Mucosa of descending colon (tissue), 3 donors: Measurements from ENCODE around the gene ITGA2B. TPM values are rescaled to one million over a fixed set of nuclear protein-coding genes. Genes with fewer than 3 reads are reported as not detected.
"Not testable (repeated sequence)": the region's sequence is repeated elsewhere in the genome, so short reads cannot be mapped to it uniquely, and the experiment has no call there.

ENCODE experiments used
- ATAC-seq: fragments of 200-7000 bp; cut with Tn5 transposase; one replicate; pipeline ENCODE4 v1.9.1; 2020; ENCODE audit warnings: mild to moderate bottlenecking, moderate library complexity
- DNase-seq, 3 donors: peaks; one replicate each; pipeline ENCODE4 v3.0.0-alpha.2; 2020
- H3K36me3 ChIP-seq: fragments of 200-600 bp; one replicate; pipeline ENCODE4 v1.8.0; 2021; ENCODE audit warnings: low read depth, mild to moderate bottlenecking
- H3K4me1 ChIP-seq: fragments of 200-600 bp; one replicate; pipeline ENCODE4 v1.8.0; 2021; ENCODE audit warnings: low read depth, mild to moderate bottlenecking
- H3K4me3 ChIP-seq: fragments of 200-600 bp; one replicate; pipeline ENCODE4 v1.8.0; 2021; ENCODE audit warnings: mild to moderate bottlenecking
- H3K9me3 ChIP-seq: fragments of 200-600 bp; one replicate; pipeline ENCODE4 v1.8.0; 2021; ENCODE audit warnings: mild to moderate bottlenecking
- intact Hi-C, 2 donors: fragments of 100-400 bp; cut with DNase I in 1 of 2; cut with micrococcal nuclease in 1 of 2; formaldehyde crosslinking; loops; one replicate each; pipeline versions ENCODE4 v1.11.0 to v1.11.1; 2022; cut with DNase I, micrococcal nuclease
- total RNA-seq, 3 donors: library from RNA; stranded (reverse); fragmentation: NEBNext Ultra II Directional in 2 of 3; extraction: Animal tissue kit (Norgen Biotek cat#: 25700) in 2 of 3; gene quantifications; one replicate each; pipeline versions ENCODE4 v1.2.1 to v1.2.4, GENCODE V29; 2021 to 2023
- TF ChIP-seq, protein P1 (sequence below): fragments of 200-600 bp; IDR thresholded peaks from one replicate; pipeline ENCODE4 v1.8.0; 2022; ENCODE audit warnings: antibody characterized with exemption, mild to moderate bottlenecking
- donor health status: DM: no; HTN: no; CAD: no; lungs with moderate emphysema.
- donor health status: DM: no; HTN: no; CAD: no.
- donor health status: DM: no; HTN: yes; CAD: no.

ITGA2B gene
- total RNA-seq, 3 donors from 2014 or later: 0.26 to 0.79 (median 0.41) TPM

DNA sequence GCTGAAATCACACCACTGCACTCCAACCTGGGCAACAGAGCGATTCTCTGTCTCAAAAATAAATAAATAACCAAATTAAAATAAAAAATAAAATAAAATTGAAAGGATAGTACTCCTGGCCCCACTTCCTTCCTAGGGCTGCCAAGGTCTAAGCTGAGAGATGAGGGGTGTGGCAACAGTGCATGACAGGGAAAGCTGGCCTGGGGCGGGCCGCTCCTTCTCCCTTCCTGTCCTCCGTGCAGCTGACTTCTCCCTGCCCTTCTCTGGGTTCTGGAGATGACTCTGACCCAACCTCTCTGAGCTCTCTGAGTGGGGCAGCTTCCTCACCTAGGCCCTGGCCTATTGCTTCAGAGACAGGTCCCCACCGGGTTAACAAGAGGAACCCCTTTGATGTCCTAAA, 56.1 kb downstream of the ITGA2B start:
- peak in 1 of 3 donors; percentile 59 for DNase-seq
- TF ChIP-seq, protein P1, sequence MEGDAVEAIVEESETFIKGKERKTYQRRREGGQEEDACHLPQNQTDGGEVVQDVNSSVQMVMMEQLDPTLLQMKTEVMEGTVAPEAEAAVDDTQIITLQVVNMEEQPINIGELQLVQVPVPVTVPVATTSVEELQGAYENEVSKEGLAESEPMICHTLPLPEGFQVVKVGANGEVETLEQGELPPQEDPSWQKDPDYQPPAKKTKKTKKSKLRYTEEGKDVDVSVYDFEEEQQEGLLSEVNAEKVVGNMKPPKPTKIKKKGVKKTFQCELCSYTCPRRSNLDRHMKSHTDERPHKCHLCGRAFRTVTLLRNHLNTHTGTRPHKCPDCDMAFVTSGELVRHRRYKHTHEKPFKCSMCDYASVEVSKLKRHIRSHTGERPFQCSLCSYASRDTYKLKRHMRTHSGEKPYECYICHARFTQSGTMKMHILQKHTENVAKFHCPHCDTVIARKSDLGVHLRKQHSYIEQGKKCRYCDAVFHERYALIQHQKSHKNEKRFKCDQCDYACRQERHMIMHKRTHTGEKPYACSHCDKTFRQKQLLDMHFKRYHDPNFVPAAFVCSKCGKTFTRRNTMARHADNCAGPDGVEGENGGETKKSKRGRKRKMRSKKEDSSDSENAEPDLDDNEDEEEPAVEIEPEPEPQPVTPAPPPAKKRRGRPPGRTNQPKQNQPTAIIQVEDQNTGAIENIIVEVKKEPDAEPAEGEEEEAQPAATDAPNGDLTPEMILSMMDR: no peak
- no peaks in the 10 kb centered on the region for H3K4me1 ChIP-seq
- peak; percentile 85 for ATAC-seq
- no peak overlapping the region for H3K4me3 ChIP-seq
- intact Hi-C loops: loop anchor here in 1 of 2 donors (10.0 kb wide), 1 partner anchor 119 kb away; the partner anchor contains the start of gene UBTF
- no peaks in the 10 kb centered on the region for H3K9me3 ChIP-seq
- no peaks in the 10 kb centered on the region for H3K36me3 ChIP-seq

DNA sequence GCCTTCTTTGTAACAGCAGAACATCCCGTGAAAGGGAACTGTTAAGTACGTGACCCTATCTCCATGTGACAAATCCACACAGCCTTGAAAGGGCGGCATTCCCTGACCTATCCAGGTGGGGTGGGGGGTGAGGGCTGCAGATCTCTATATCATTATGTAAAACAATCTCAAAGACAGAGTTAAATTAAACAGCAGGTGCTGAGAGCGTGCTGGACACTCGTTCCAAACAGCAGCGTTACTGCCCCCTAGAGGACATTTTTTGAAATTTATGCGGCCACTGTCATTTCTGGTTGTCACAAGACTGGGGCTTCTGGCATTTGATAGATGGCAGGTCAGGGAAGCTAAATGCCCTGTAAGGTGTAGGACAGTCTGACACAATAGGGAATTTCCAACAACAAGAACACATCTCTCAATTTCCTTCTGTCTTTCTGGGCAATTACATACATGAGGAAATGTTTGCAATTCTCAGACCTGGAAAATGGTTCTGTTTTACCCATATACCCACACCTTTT, 58.1 kb downstream of the ITGA2B start:
- TF ChIP-seq, protein P1: peak; percentile 57
- Histone ChIP-seq H3K9me3 (no peaks in the 10 kb centered on the region), H3K4me3 (no peak overlapping the region), H3K36me3 (no peaks in the 10 kb centered on the region), H3K4me1 (peaks cover 6% of the 10 kb centered on the region)
- DNase-seq (peak in 1 of 3 donors; percentile 91), ATAC-seq (peak; percentile 55)
- intact Hi-C loops: loop anchor here in 1 of 2 donors (10.0 kb wide), 1 partner anchor 117 kb away; the partner anchor contains the start of gene UBTF

DNA sequence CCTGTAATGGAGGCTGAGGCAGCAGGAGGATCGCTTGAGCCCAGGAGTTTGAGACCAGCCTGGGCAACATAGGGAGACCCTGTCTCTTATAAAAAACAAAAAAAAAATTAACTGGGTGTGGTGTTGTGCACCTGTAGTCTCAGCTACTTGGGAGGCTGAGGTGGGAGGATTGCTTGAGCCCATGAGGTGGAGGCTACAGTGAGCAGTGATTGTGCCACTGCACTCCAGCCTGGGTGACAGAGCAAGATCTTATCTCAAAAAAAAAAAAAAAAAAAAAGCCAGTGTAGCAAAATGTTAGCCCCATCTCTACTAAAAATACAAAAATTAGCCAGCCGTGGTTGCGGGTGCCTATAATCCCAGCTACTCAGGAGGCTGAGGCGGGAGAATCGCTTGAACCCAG, 59.2 kb downstream of the ITGA2B start:
- H3K9me3 ChIP-seq, H3K36me3 ChIP-seq, ATAC-seq, H3K4me1 ChIP-seq, H3K4me3 ChIP-seq, DNase-seq: not testable (repeated sequence)
- intact Hi-C loops: loop anchor here in 1 of 2 donors (10.0 kb wide), 1 partner anchor 115 kb away; the partner anchor contains the start of gene UBTF

DNA sequence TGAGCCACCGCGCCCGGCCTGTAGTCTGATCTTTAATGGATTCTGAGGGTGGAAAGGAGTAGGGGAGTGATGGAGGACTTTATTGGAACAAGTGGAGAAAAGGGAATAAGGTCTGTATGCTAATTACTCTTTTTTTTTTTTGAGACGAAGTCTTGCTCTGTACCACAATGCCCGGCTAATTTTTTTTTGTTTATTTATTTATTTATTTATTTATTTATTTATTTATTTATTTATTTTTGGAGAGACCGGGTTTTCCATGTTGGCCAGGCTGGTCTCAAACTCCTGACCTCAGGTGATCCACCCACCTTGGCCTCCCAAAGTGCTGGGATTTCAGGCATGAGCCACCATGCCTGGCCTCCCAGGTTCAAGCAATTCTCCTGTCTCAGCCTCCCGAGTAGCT, 59.9 kb downstream of the ITGA2B start:
- intact Hi-C loops: loop anchor here in 1 of 2 donors (5.0 kb wide), 1 partner anchor 112 kb away; the partner anchor contains the start of gene UBTF

DNA sequence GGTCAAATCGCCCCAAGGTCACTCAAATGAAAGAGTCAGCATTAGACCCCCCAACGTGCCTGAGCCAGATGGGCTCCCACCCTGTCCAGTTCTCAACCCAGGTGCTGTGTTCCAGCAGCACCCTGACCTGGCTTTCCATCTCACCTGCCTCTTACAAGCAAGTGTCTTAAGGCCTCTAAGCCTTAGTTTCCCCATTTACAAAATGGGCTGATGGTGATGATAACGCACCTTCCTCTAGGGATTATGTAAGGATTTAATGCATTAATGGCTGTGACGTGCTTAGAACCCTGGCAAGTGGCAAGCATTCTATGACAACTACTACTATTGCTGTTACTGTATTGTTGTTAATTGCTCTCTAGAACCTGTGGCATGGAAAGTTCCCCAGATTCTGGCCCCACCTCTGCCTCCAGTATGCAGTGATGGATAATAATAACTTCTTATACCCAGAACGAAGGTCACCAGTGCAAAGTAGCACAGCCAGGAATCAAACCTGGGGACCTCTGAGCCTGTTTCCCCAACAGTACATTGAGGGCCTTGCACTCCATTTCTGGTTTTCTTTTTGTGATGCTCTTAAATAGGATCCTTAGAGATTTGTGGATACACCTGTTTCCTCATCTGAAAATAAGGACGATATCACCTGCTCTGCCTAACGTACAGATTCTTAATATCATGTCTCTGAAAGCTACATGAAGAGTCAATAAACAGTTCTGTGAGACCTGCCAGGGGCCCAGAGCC, 61.6 kb downstream of the ITGA2B start:
- Histone ChIP-seq H3K36me3 (peaks cover 4% of the 10 kb centered on the region), H3K9me3 (no peaks in the 10 kb centered on the region), H3K4me3 (no peak overlapping the region), H3K4me1 (peaks cover 16% of the 10 kb centered on the region)
- no peak for ATAC-seq
- intact Hi-C loops: loop anchor here in 1 of 2 donors (5.0 kb wide), 1 partner anchor 111 kb away; the partner anchor contains the start of gene UBTF
- TF ChIP-seq, protein P1: no peak
- DNase-seq: no peak

More for the DNA sequence above, 59.9 kb downstream of the ITGA2B start:
- ATAC-seq, DNase-seq, H3K4me3 ChIP-seq, H3K36me3 ChIP-seq, H3K4me1 ChIP-seq, H3K9me3 ChIP-seq: not testable (repeated sequence)

DNA sequence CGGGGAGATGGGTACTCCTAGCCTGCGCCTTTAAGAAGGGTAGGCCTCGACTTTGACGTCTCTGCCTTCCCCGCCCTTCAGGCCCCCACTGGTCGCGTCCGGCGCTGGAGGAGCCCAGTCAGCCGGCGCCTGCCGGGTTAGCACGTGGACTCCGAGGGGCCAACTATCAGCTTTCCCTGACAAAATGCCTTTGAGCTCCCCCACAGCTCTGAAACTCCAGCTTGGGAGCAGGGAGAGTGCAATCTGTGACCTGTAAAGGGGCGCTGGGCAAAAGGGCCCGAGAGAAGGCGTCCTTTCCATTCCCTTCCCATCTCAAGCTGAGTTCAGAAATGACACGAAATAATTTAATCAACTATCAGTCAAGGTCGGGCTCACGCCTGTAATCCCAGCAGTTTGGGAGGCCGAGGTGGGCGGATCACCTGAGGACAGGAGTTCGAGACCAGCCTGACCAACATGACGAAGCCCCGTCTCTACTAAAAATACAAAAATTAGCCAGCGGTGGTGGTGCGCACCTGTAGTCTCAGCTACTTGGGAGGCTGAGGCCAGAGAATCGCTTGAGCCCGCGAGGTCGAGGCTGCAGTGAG, 62.5 kb downstream of the ITGA2B start:
- peaks cover 18% of the 10 kb centered on the region for H3K4me1 ChIP-seq
- ATAC-seq: peak; percentile 78
- no peak overlapping the region for H3K4me3 ChIP-seq
- TF ChIP-seq, protein P1: no peak
- peaks cover 4% of the 10 kb centered on the region for H3K36me3 ChIP-seq
- DNase-seq: peak; percentile 97 to 98 (median 98)
- intact Hi-C loops: loop anchor here in 1 of 2 donors (5.0 kb wide), 1 partner anchor 110 kb away; the partner anchor contains the start of gene UBTF
- no peaks in the 10 kb centered on the region for H3K9me3 ChIP-seq
